TTC549 (cell line): Measurements from ENCODE around the gene KEL.
"Not testable (repeated sequence)": the region's sequence is repeated elsewhere in the genome, so short reads cannot be mapped to it uniquely, and the experiment has no call there.

Experiments
- FAIRE-seq: peaks from 2 replicates; lab custom pipeline; 2012; peaks lifted over from hg19 to GRCh38; lab: Jason Lieb, UNC

KEL gene

DNA sequence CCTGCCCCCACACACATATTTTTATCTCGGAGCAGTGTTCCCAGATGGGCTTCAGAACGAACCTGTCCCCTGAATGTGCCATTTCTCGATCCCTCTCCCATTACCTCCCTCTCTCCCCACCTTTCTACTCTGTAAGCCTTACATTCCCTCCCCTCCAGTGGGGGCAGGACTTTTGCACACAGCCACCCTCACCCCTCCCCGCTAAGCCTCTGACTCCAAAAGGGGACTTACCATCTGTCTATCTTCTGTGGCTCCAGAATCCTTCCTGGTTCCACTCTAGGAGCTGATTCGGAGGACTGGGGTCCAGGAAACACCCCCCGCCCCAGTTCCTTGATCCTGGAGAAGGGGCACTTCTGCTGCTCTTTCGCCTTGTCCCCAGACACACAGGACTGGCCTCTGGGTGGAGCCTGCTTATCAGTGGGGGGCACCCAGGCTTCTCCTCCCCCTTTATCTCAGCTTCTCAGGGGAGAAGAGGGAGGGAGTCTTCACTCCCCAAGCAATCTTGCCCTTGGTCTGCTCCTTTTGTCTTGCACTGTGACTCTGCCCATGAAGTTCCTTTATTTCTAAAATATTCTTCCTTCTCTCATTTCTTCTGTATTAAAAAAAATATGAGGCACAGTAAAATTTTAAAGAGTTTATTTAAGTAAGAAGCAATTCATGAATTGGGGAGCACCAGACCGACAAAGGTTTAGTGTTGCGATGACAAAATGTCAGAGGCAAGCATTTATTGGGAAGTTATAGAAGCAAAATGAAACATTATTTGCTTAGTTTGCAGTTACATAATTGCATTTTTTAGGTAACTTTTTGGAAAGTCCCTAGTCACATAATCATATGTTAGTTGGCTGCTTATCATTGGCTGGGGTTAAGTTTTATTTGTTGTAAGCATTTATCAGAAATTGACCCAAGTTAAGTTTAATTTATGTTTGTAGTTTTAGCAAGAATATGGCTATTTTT, at the start of gene KEL:
Gene KEL, minus strand, starts transcription at position 391 of the 954 bp plus-strand sequence. Its CDS starts 157 bp downstream, at position 234.
- FAIRE-seq = no peak

DNA sequence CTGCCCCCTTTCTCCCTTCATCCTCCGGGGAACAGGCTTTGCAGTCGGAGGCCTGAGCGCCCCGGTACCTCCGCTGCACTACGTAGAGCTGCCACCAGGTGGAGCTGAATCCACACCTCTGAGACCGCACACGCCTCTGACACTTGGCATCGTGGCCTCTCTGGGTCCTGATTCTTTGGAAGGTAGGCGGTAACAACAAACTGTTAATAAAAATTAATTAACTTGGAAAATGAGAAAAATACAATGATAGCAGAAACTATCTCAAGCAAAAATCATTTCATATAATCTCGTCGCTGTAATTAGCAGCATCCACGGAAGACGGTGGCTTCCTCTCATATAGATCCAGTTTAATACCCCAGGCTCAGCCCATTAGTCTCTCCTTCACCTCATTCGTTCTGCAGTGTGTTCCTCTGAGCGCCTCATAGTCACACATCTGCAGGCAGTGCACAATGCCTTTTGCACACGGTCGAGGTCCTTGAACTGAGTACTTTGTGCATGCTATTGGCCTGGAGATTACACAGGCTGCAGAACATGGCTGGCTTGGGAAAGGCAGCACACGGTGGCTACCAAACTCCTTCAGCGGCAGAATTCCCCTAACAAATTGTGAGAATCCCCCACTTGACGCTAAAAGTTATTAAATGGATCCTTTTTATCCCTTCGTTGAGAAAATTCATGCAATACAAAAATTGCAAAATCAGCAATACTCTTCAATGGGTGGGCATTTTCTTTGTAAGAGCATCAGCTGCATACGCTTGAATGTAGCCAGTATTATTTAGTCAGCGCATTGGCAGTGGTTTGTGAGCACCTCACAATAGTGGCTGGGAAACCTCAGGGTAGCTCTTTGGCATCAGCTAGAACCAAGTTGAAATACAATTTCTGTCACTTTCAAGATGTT, 46.1 kb upstream of the KEL start:
- no peak for FAIRE-seq

GRCh38 chr7:143005632-143006260, 43.6 kb upstream of the KEL start:
- no peak for FAIRE-seq

DNA sequence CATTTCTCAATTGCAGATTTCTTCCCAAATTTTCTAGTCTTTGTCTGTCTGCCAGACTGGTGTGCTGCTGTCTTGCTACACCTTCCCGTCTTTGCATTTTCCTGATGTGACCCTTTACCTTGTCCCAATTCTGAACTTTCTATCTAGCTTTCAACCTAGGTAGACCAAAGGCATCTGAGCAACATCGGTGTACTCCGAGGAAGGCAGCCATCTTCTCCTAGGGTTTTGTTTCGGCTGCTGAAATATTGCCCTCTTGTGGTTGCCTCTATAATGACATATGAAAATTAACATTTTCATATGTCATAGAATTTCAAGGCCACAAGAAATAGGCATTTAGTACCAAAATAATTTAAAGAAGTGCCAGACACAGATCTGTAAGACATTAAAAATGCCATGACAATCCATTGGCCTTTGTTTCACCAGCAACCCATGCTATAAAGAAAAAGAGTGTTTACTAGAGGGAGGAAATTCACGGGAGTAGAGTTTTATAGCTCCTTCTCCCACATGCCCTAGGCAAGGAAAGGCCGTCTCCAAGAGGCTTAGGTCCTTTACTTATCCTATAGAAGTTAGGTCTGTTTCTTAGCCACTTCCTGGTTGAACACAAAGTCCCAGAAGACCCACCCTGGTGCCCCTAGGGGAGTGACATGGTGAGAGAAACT, 41.4 kb upstream of the KEL start:
- no peak for FAIRE-seq

DNA sequence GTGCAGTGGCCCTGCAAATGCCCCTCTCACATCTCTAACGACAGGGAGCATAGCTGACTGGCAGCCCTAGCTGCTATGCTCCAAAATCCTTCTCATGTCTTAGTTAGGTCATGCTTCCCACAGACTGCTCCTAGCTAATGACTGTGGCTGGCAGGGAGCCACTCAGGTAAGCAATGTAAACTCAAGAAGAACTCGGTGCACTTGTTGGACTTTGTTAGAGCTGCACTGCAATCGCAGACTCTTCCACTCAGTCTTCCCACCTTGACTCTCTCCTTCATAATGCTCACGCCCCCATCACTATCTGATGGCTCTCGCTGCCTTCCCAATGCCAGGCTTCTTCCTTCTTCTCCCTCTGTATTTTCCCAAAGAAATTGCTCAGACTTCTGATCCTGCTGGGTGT, 40.7 kb upstream of the KEL start:
- no peak for FAIRE-seq

GRCh38 chr7:143002106-143002505, 39.9 kb upstream of the KEL start:
- no peak for FAIRE-seq

DNA sequence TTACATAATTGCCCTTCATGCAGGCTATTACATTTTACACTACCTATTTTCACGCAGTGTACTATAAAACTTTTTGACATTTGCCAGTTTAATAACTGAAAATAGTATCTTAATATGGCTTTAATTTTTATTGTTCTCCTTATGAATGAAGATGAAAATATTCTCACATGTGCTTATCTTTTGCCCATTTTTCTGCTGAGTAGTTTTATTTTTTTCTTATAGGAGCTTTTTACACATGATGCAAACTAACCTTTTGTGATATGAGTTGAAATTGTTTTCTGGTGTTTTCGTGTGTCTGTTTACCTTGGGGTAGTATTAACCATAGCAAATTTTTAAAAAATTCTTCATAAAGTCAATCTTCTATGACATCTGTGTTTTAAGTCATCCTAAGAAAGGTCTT, 38.5 kb upstream of the KEL start:
- FAIRE-seq = no peak

DNA sequence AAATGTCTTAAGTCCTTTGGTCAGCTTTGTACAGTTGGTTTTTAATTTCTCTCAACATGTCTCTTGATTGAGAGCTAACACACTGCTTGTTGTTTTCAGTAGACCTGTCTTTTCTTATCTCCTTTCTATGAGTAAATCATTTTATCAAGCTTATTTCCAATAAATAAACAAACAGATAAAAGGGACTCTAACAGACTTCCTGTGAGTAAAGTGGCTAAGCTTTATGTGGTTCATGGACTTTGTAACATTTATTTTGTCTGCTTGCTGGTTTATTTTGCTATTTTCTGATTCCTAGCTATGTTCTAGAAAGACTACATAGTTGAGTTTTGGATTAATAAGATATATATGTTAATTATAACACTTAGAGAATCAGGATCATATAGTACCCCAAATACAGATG, 37.6 kb upstream of the KEL start:
- FAIRE-seq = no peak

- no peak for FAIRE-seq
Measured at GRCh38 chr7:142998966-142999365, 36.8 kb upstream of the KEL start.

DNA sequence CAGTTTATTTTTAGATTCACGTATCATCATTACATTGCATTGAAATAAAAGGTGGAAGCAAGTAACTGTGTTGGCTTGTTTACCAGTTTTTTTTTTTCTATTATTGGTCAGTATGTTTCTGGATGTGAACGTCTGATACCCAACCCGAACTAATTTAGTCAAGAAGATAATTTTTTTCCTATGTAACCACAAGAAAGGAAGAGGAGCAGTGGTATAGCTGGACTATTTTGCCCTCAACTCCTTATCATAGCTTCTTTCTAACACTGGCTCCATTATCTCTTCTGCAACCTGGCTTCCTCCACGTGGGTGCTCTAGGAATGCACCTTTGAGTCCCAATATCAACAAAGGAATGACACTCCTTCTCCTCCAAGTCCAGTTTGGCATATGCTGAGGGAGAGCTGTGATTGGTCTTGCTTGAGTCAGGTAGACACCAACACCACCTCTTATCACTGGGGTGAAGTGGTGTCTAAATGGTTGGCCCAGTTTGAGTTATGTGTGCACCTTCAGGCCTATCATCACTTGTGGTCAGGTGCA, 35.4 kb upstream of the KEL start:
- no peak for FAIRE-seq

- FAIRE-seq = no peak
Measured at GRCh38 chr7:142992427-142992826, 30.3 kb upstream of the KEL start.

- FAIRE-seq = no peak
Measured at GRCh38 chr7:142984297-142984696, 22.1 kb upstream of the KEL start.

DNA sequence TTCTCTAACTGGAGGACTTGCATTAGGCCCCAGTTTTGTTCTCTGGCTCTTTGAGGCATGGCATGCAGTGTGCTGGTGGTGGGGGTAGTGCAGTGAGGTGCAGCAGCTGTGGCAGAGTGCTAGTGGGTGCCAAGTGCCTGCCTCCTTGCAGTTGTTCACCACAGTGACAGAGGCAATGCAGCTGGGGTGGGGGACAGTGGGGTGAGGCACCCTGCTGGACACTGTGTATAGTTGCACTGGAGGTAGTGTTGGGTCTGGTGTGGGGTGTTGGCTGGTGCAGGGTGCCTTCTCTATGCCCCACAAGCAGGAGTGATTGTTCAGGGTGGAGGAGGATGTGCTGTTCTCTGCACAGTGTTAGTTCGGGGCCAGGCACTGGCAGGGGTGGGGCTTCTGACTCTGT, 21.7 kb upstream of the KEL start:
- no peak for FAIRE-seq

GRCh38 chr7:142978402-142978801, 16.2 kb upstream of the KEL start:
- not testable (repeated sequence) for FAIRE-seq

DNA sequence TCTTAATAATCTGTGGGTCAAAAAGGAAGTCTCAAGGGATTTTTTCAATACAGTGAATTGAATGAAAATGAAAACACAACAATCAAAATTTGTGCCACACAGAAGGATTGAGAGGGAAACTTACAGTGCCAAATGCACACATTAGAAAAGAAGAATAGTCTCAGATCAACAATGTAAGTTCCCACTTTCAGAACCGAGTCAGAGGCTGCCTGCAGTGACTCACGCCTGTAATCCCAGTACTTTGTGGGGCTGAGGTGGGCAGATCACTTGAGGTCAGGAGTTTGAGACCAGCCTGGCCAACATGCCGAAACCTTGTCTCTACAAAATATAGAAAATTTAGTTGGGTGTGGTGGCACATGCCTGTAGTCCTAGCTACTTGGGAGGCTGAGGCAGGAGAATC, 12.5 kb upstream of the KEL start:
- FAIRE-seq = no peak

DNA sequence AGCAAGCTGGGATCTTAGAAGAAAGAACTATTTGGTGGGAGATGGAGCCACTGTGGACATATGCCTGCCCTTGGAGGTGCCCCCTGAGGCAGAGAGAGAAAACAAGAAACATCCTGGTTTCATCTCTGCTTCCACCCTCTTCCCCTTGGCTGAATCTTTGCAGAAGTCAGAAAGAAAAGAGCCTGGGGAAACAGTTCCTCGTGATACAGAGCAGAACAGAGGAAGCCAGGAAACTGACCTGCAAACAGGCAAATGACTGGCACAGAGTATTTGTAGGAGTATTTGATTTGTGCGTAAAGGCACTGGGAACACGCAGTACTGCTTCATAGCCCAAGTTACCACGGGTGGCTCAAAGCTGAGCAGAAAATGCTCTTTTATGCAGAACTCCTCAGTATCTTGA, 7.0 kb upstream of the KEL start:
- no peak for FAIRE-seq

- no peak for FAIRE-seq
Measured at GRCh38 chr7:142968229-142968628, 6.1 kb upstream of the KEL start.

GRCh38 chr7:142964502-142965246, 2.5 kb upstream of the KEL start:
- FAIRE-seq = no peak

GRCh38 chr7:142963993-142964392, 1.8 kb upstream of the KEL start:
- FAIRE-seq = no peak

DNA sequence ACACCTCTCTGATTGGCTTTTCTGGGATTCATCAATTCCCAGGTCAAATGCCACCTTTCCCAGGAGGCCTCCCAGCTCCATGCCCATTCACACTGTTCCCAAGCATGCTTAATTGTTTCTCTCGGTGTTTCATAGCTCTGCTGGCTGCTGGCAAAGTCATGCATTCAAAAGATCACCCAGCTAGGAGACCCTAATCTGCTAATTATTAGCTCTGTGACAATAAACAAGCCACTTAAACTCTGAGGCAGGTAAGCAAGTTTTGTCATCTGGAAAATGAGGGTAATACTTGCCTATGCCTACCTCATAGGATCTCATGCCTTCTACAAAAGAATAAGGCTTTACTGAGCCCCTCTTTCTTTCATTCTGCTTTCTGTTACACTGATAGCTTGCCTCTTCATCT, 828 bp upstream of the KEL start:
- FAIRE-seq = no peak

DNA sequence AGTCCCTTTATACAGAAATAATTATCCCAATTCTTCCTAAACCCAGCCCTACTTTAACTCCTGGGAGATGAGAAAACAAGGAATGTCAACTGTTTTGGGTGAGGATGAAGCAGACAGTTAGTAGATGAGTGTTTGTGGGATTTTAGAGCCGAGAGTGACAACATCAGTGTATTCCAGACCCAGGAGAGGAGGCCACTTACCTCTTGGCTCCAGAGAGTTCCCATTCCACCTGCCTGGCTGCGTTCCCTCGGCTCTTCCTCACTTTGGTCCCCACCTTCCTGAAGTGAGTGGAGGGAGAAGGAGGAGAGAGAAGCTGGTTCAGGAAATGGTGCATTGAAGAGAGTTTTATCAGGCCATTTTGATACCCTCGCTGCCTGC, 579 bp downstream of the KEL start:
- no peak for FAIRE-seq
